MM.1S (cell line): ENCODE data around the gene TEX47.

Source experiments
- DNase-seq: peaks from one replicate; pipeline ENCODE4 v3.0.0-alpha.2; 2015
- H2AFZ ChIP-seq: fragments of 300-600 bp; sonication (generic); 2 replicates; pipeline ENCODE4 v1.6.0; 2016; ENCODE audit warnings: antibody characterized with exemption, low read length
- H3F3A ChIP-seq: fragments of 300-600 bp; sonication (generic); 2 replicates; pipeline ENCODE4 v1.6.1; 2016; ENCODE audit warnings: mild to moderate bottlenecking, antibody characterized with exemption, low read length, moderate library complexity, mixed read lengths; ENCODE audit not compliant: insufficient read depth
- H3K27ac ChIP-seq: fragments of 300-600 bp; sonication (generic); 2 replicates; pipeline ENCODE4 v1.5.1; 2016; ENCODE audit warnings: mild to moderate bottlenecking, low read length
- H3K27me3 ChIP-seq: fragments of 300-600 bp; sonication (generic); replicated peaks from 2 replicates; pipeline ENCODE4 v1.6.0; 2016; ENCODE audit warnings: low read length; ENCODE audit not compliant: insufficient read depth
- H3K36me3 ChIP-seq: fragments of 300-600 bp; sonication (generic); replicated peaks from 2 replicates; pipeline ENCODE4 v1.6.1; 2016; ENCODE audit warnings: mild to moderate bottlenecking, low read length, mixed read lengths; ENCODE audit not compliant: insufficient read depth
- H3K4me1 ChIP-seq: fragments of 300-600 bp; sonication (generic); 2 replicates; pipeline ENCODE4 v1.6.1; 2016; ENCODE audit warnings: low read length, mixed read lengths
- H3K4me2 ChIP-seq: fragments of 300-600 bp; sonication (generic); 2 replicates; pipeline ENCODE4 v1.6.0; 2016; ENCODE audit warnings: low read depth, low read length
- H3K4me3 ChIP-seq: fragments of 300-600 bp; sonication (generic); 2 replicates; pipeline ENCODE4 v1.5.1; 2016; ENCODE audit warnings: low read length, mixed read lengths
- H3K79me2 ChIP-seq: fragments of 300-600 bp; sonication (generic); 2 replicates; pipeline ENCODE4 v1.6.1; 2016; ENCODE audit warnings: mixed run types, low read length, mixed read lengths
- H3K9ac ChIP-seq: fragments of 300-600 bp; sonication (generic); 2 replicates; pipeline ENCODE4 v1.6.1; 2016; ENCODE audit warnings: low read length, mixed read lengths
- H3K9me2 ChIP-seq: fragments of 300-600 bp; sonication (generic); replicated peaks from 2 replicates; pipeline ENCODE4 v1.6.1; 2016; ENCODE audit warnings: mild to moderate bottlenecking, low read length, mixed read lengths; ENCODE audit not compliant: insufficient read depth
- H3K9me3 ChIP-seq: fragments of 300-600 bp; sonication (generic); replicated peaks from 2 replicates; pipeline ENCODE4 v1.6.1; 2016; ENCODE audit warnings: mild to moderate bottlenecking, low read length, mixed read lengths; ENCODE audit not compliant: insufficient read depth
- H4K20me1 ChIP-seq: fragments of 300-600 bp; sonication (generic); 2 replicates; pipeline ENCODE4 v1.6.1; 2016; ENCODE audit warnings: mild to moderate bottlenecking, low read length, moderate library complexity, mixed read lengths; ENCODE audit not compliant: insufficient read depth
- CTCF ChIP-seq: fragments of 300-600 bp; sonication (generic); IDR thresholded peaks from 2 replicates; pipeline ENCODE4 v1.5.1; 2016; ENCODE audit warnings: antibody characterized with exemption, low read length, mixed read lengths
- EZH2 ChIP-seq: fragments of 300-600 bp; sonication (generic); optimal IDR thresholded peaks from 2 replicates; pipeline ENCODE3; 2017; ENCODE audit warnings: low read depth, mild to moderate bottlenecking, antibody characterized with exemption, low read length, mixed read lengths
- EZH2phosphoT487 ChIP-seq: fragments of 300-600 bp; sonication (generic); IDR thresholded peaks from 2 replicates; pipeline ENCODE4 v1.6.1; 2018; ENCODE audit warnings: antibody characterized with exemption, low read length

The TEX47 gene

GRCh38 chr7:88835147-88835728 is 39.7 kb upstream of the TEX47 start:
- Histone ChIP-seq H4K20me1 (no peaks in the 10 kb centered on the region), H3K9ac (no peak overlapping the region), H2AFZ (no peak overlapping the region), H3K36me3 (no peaks in the 10 kb centered on the region), H3K4me2 (no peak overlapping the region), H3K9me3 (no peaks in the 10 kb centered on the region), H3K27me3 (no peaks in the 10 kb centered on the region), H3K4me1 (no peaks in the 10 kb centered on the region), H3K79me2 (no peaks in the 10 kb centered on the region), H3K9me2 (no peaks in the 10 kb centered on the region), H3F3A (no peaks in the 10 kb centered on the region), H3K27ac (no peak overlapping the region), H3K4me3 (no peak overlapping the region)
- peak; percentile 65 for DNase-seq
- TF ChIP-seq CTCF (peak; percentile 62), EZH2phosphoT487 (no peak)

GRCh38 chr7:88826222-88826621 is 30.7 kb upstream of the TEX47 start:
- no peak overlapping the region for H2AFZ ChIP-seq
- H3K36me3 ChIP-seq = no peaks in the 10 kb centered on the region
- no peak overlapping the region for H3K4me3 ChIP-seq
- H3K27ac ChIP-seq = no peak overlapping the region
- H4K20me1 ChIP-seq = no peaks in the 10 kb centered on the region
- peak; percentile 74 for DNase-seq
- H3K27me3 ChIP-seq = no peaks in the 10 kb centered on the region
- TF ChIP-seq CTCF = no peak
- TF ChIP-seq EZH2 = no peak
- TF ChIP-seq EZH2phosphoT487 = no peak
- H3K79me2 ChIP-seq = no peaks in the 10 kb centered on the region
- peaks cover 22% of the 10 kb centered on the region for H3K4me1 ChIP-seq
- H3K9me3 ChIP-seq = no peaks in the 10 kb centered on the region
- no peaks in the 10 kb centered on the region for H3K9me2 ChIP-seq
- no peak overlapping the region for H3K9ac ChIP-seq
- no peaks in the 10 kb centered on the region for H3F3A ChIP-seq
- H3K4me2 ChIP-seq = peak overlapping the region; percentile 21; the same call in 1 of the 2 replicates

GRCh38 chr7:88818552-88818951 is 23.0 kb upstream of the TEX47 start:
- Histone ChIP-seq H3K9ac (no peak overlapping the region), H4K20me1 (no peaks in the 10 kb centered on the region), H3K9me2 (no peaks in the 10 kb centered on the region), H3K9me3 (no peaks in the 10 kb centered on the region), H3F3A (no peaks in the 10 kb centered on the region), H3K4me3 (no peak overlapping the region), H2AFZ (no peak overlapping the region), H3K4me1 (no peaks in the 10 kb centered on the region), H3K36me3 (no peaks in the 10 kb centered on the region), H3K27me3 (no peaks in the 10 kb centered on the region), H3K79me2 (no peaks in the 10 kb centered on the region), H3K4me2 (no peak overlapping the region), H3K27ac (no peak overlapping the region)
- no peak for DNase-seq
- no peak for TF ChIP-seq CTCF
